Astrocyte of the spinal cord (primary cell): ENCODE data around the gene ATL2.
"Not testable (repeated sequence)": the region's sequence is repeated elsewhere in the genome, so short reads cannot be mapped to it uniquely, and the experiment has no call there.

Experiments
- DNase-seq: peaks from one replicate; pipeline ENCODE4 v3.0.0; 2011; ENCODE audit warnings: low read depth, low spot score
- H3K4me3 ChIP-seq: 2 replicates; pipeline ENCODE4 v1.5.1; 2011; ENCODE audit warnings: low read depth, mild to moderate bottlenecking, low read length, moderate library complexity
- CTCF ChIP-seq: IDR thresholded peaks from 2 replicates; pipeline ENCODE4 v1.5.1; 2012; ENCODE audit warnings: low read depth, mild to moderate bottlenecking, low read length, inconsistent platforms
- in situ Hi-C: cut with HindIII; loops from 2 replicates; pipeline ENCODE4 v1.10.0; 2017; ENCODE audit warnings: low sequenced_read_pairs

The ATL2 gene

GRCh38 chr2:38416296-38417036, 39.4 kb upstream of the ATL2 start:
- TF ChIP-seq CTCF = no peak

GRCh38 chr2:38415728-38416291, 38.7 kb upstream of the ATL2 start:
- in situ Hi-C loops = no loop called here
- H3K4me3 ChIP-seq = no peak overlapping the region
- TF ChIP-seq CTCF = no peak
- DNase-seq = no peak

More at GRCh38 chr2:38416296-38417036, 39.4 kb upstream of the ATL2 start:
- in situ Hi-C loops = no loop called here
- no peak overlapping the region for H3K4me3 ChIP-seq
- DNase-seq = no peak

GRCh38 chr2:38415023-38415422, 38.0 kb upstream of the ATL2 start:
- H3K4me3 ChIP-seq = no peak overlapping the region
- in situ Hi-C loops = no loop called here
- TF ChIP-seq CTCF = no peak
- no peak for DNase-seq

GRCh38 chr2:38412235-38412871, 35.3 kb upstream of the ATL2 start:
- in situ Hi-C loops, DNase-seq, H3K4me3 ChIP-seq: not testable (repeated sequence)

GRCh38 chr2:38409156-38410102, 32.4 kb upstream of the ATL2 start:
- H3K4me3 ChIP-seq = no peak overlapping the region
- in situ Hi-C loops = no loop called here
- no peak for TF ChIP-seq CTCF
- DNase-seq = no peak

GRCh38 chr2:38407111-38407682, 30.1 kb upstream of the ATL2 start:
- no peak overlapping the region for H3K4me3 ChIP-seq
- in situ Hi-C loops = no loop called here
- DNase-seq = no peak
- no peak for TF ChIP-seq CTCF
